HUES6 (cell line): ENCODE measurements around the gene KCNK17.

Experiments used
- H3K27ac ChIP-seq: 2 replicates; pipeline ENCODE4 v1.7.0; 2013; ENCODE audit warnings: low read depth, mild to moderate bottlenecking, low read length, inconsistent platforms
- H3K27me3 ChIP-seq: 2 replicates; pipeline ENCODE4 v1.6.1; 2013; ENCODE audit warnings: low read length; ENCODE audit not compliant: control insufficient read depth, insufficient read depth
- H3K36me3 ChIP-seq: 2 replicates; pipeline ENCODE4 v1.6.1; 2013; ENCODE audit warnings: low read length; ENCODE audit not compliant: control insufficient read depth, insufficient read depth
- H3K4me1 ChIP-seq: 2 replicates; pipeline ENCODE4 v1.6.1; 2013; ENCODE audit warnings: low read length; ENCODE audit not compliant: control insufficient read depth, insufficient read depth
- H3K4me3 ChIP-seq: 2 replicates; pipeline ENCODE4 v1.5.1; 2013; ENCODE audit warnings: low read depth, low read length
- H3K9ac ChIP-seq: one replicate; pipeline ENCODE4 v1.6.1; 2013; ENCODE audit warnings: mild to moderate bottlenecking, low read length
- H3K9me3 ChIP-seq: 2 replicates; pipeline ENCODE4 v1.6.1; 2013; ENCODE audit warnings: low read depth, low read length; ENCODE audit not compliant: control insufficient read depth, insufficient read depth

KCNK17 gene

GRCh38 chr6:39281312-39281980 is 32.8 kb downstream of the KCNK17 start:
- Histone ChIP-seq H3K4me3 (no peak overlapping the region), H3K4me1 (peaks cover 7% of the 10 kb centered on the region; the same call in 1 of the 2 replicates), H3K27me3 (no peaks in the 10 kb centered on the region; the same call in 1 of the 2 replicates), H3K27ac (no peak overlapping the region), H3K36me3 (no peaks in the 10 kb centered on the region), H3K9me3 (no peaks in the 10 kb centered on the region), H3K9ac (no peak overlapping the region)

DNA sequence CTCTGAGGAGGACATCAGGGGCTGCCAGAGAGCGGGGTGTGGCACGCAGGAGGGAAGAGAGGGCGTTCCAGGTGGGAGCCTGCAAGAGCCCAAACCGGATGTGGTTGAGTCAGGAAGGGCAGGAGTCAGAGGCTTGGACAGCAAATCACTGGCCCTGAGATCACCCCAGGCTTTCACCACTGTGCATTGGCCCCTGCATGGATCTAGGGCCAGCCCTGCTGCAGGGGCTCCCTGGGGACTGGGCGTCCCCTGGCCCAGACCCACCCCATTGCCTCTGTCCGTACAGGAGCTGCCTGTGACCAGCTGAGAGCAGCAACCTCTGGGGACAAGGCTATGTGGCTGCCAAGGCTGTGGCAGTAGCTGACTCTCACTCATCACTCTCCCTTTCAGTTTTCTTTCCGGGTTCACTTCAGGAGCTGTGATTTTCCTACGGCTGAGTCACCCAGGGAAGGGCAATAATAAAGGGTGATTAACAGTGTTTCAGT is 33.9 kb downstream of the KCNK17 start:
- peaks cover 7% of the 10 kb centered on the region; the same call in 1 of the 2 replicates for H3K4me1 ChIP-seq
- H3K9ac ChIP-seq, result no peak overlapping the region
- no peaks in the 10 kb centered on the region; the same call in 1 of the 2 replicates for H3K27me3 ChIP-seq
- H3K27ac ChIP-seq, result no peak overlapping the region
- H3K9me3 ChIP-seq, result no peaks in the 10 kb centered on the region
- no peaks in the 10 kb centered on the region for H3K36me3 ChIP-seq
- H3K4me3 ChIP-seq, result no peak overlapping the region

DNA sequence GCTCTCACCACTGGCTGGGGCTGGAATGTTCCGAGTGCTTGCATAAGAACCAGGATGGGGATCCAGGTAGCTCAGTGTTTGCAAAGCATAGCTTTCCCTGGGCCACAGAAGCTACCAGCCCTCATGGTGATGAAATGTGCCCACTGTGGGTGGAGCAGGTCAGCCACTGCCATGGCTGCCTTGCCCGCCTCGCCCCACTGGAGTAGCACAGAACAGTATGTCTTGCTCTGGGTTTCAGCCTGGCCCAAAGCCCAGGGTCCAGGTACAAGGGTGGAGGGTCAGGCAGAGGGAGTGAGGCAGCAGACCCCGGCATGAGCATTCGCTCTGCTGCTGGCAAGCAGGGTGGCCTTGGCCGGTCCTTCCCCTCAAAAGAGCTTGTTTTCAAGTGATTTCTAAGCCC is 34.7 kb downstream of the KCNK17 start:
- Histone ChIP-seq H3K27me3 (no peaks in the 10 kb centered on the region; the same call in 1 of the 2 replicates), H3K9ac (no peak overlapping the region), H3K9me3 (no peaks in the 10 kb centered on the region), H3K4me1 (peaks cover 7% of the 10 kb centered on the region; the same call in 1 of the 2 replicates), H3K4me3 (no peak overlapping the region), H3K36me3 (no peaks in the 10 kb centered on the region), H3K27ac (no peak overlapping the region)

DNA sequence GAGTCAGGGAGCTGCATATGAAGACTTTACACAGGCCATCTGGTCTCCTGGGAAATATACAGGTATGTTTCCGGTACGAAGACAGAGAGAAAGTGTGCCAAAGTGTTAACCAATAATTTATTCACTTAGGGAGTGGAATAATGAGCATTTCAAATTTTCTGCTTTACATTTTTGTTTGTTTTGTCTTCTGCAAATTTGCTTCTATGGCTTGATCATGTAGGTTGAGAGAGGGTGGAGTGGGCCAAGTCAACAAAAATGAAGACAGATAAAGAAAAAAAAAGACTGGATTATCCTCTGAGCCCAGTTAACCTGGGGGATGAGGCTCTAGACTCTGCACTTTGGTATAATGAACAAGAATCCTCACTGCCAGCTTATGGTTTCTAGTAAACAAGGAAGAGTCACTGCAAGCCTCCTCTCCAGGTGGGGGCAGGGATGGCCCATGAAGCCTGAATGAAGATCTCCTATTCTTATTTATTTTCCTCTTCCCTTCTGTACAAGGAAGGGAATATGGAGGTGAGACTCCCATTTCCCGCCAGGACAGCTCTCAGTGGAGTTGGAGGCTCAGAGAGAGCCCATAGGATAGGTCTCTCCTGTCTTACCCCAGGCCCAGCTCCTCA is 37.7 kb downstream of the KCNK17 start:
- Histone ChIP-seq H3K36me3 (no peaks in the 10 kb centered on the region), H3K27me3 (no peaks in the 10 kb centered on the region; the same call in 1 of the 2 replicates), H3K9me3 (no peaks in the 10 kb centered on the region), H3K4me3 (no peak overlapping the region), H3K4me1 (peaks cover 21% of the 10 kb centered on the region), H3K9ac (no peak overlapping the region), H3K27ac (no peak overlapping the region)

- Histone ChIP-seq H3K36me3 (no peaks in the 10 kb centered on the region), H3K27ac (no peak overlapping the region), H3K4me1 (peaks cover 14% of the 10 kb centered on the region), H3K9me3 (no peaks in the 10 kb centered on the region), H3K9ac (no peak overlapping the region), H3K4me3 (no peak overlapping the region), H3K27me3 (no peaks in the 10 kb centered on the region)
Observed at GRCh38 chr6:39274903-39275302, 39.3 kb downstream of the KCNK17 start.

- Histone ChIP-seq H3K36me3 (no peaks in the 10 kb centered on the region), H3K4me3 (no peak overlapping the region), H3K27me3 (no peaks in the 10 kb centered on the region), H3K9me3 (no peaks in the 10 kb centered on the region), H3K9ac (no peak overlapping the region), H3K27ac (no peak overlapping the region), H3K4me1 (peaks cover 14% of the 10 kb centered on the region)
Observed at GRCh38 chr6:39274471-39274870, 39.7 kb downstream of the KCNK17 start.

DNA sequence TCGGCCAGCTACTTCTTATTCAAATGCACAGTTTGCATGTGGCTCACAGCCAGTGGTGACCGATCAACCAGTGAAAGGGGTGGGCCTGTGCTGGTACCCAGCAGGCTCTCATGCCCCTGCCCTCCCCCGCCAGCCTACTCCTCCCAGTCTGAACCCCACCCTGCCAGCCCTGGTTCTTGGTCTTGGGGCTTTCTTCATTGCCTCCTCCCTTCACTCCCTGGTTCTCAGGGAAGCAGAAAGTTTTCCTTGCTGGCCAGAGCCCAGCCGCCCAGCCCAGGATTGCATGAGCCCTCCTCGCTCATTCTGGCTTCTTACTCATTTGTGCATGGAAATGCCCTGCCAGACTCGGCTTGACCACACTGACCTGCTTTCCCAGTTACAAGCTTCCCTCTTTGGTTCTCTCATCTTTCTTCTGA is 40.8 kb downstream of the KCNK17 start:
- Histone ChIP-seq H3K27ac (no peak overlapping the region), H3K36me3 (no peaks in the 10 kb centered on the region), H3K9ac (no peak overlapping the region)

DNA sequence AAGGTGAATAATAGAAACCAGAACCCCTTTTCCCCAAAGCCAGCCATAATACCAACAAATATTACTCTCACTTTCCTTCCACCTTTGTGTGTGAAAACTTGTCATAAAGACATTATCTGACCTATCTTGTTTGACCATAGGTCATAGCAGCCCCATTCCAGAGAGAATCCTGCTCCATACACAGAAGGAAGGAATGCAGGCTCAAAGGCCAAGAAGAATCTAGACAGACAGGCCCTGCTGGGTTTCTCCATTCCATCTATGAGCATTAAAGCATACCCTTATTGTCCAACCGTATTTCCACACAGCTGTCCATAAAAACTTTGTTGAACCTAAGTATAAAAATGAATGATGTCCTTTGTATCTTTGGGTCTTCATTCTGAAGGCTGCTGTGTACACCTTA is 44.3 kb downstream of the KCNK17 start:
- no peaks in the 10 kb centered on the region for H3K36me3 ChIP-seq
- H3K27ac ChIP-seq, result no peak overlapping the region
- peaks cover 20% of the 10 kb centered on the region for H3K4me1 ChIP-seq
- H3K4me3 ChIP-seq, result no peak overlapping the region
- no peak overlapping the region for H3K9ac ChIP-seq
- no peaks in the 10 kb centered on the region for H3K27me3 ChIP-seq
- H3K9me3 ChIP-seq, result no peaks in the 10 kb centered on the region

More for the DNA sequence above, 40.8 kb downstream of the KCNK17 start:
- Histone ChIP-seq H3K4me3 (no peak overlapping the region), H3K4me1 (peaks cover 20% of the 10 kb centered on the region), H3K27me3 (no peaks in the 10 kb centered on the region), H3K9me3 (no peaks in the 10 kb centered on the region)

DNA sequence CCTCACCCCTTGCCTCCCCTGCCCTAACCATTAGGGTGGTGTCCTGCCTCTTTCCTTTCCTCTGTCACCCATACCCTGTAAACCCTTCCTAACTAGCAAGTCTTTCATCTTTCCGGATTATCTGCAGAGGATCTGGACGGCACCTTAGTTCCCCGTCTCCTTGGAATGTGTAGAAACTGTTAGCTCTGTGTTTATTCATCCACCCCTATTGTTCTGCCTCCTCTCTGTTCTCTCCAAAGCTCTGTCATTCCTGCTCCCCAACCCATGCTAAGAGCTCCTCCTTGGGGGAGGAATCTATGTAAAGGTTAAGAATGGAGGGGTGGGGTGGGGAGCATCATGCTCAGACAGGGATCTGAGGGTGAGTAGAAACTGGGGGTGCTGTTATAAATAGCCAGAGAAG is 45.5 kb downstream of the KCNK17 start:
- H3K27ac ChIP-seq, result no peak overlapping the region
- no peaks in the 10 kb centered on the region for H3K9me3 ChIP-seq
- H3K4me1 ChIP-seq, result peaks cover 20% of the 10 kb centered on the region
- no peaks in the 10 kb centered on the region for H3K27me3 ChIP-seq
- H3K9ac ChIP-seq, result no peak overlapping the region
- H3K36me3 ChIP-seq, result no peaks in the 10 kb centered on the region
- no peak overlapping the region for H3K4me3 ChIP-seq

DNA sequence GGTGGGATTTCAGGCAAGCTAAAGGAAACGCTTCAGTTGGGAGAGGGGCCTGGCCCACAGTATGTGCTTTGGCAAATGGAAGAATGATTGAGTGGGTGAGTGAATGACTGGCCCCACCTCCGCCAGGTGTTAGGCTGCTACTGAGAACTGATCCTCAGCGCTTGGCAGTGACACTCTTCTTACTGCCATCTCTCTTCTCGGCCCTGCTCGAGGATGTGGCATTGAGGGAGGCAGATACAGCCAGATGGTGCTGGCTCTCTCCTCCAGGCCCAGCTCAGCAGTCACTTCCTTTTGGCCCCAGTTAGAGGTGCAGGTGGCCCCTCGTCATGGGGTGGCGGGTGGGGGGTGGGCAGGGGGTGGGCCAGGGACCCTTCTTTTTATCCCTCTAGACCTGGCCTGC is 46.0 kb downstream of the KCNK17 start:
- Histone ChIP-seq H3K9me3 (no peaks in the 10 kb centered on the region), H3K27me3 (no peaks in the 10 kb centered on the region), H3K27ac (no peak overlapping the region), H3K4me1 (peaks cover 19% of the 10 kb centered on the region), H3K36me3 (no peaks in the 10 kb centered on the region), H3K4me3 (no peak overlapping the region), H3K9ac (no peak overlapping the region)

- no peaks in the 10 kb centered on the region for H3K36me3 ChIP-seq
- H3K27ac ChIP-seq, result no peak overlapping the region
- peaks cover 18% of the 10 kb centered on the region for H3K4me1 ChIP-seq
- no peaks in the 10 kb centered on the region for H3K9me3 ChIP-seq
- no peaks in the 10 kb centered on the region for H3K27me3 ChIP-seq
- no peak overlapping the region for H3K9ac ChIP-seq
- no peak overlapping the region for H3K4me3 ChIP-seq
Observed at GRCh38 chr6:39266782-39267355, 47.4 kb downstream of the KCNK17 start.
